Neutrophil (primary cell): ENCODE measurements around the gene SCN8A.

ENCODE experiments used
- H3K27ac ChIP-seq: fragments of 200-600 bp; sonication (generic); 2 replicates; pipeline ENCODE4 v1.5.1; 2016; ENCODE audit warnings: mild to moderate bottlenecking, moderate library complexity
- H3K27me3 ChIP-seq: fragments of 200-600 bp; sonication (generic); 2 replicates; pipeline ENCODE4 v1.6.0; 2016; ENCODE audit warnings: mild to moderate bottlenecking
- H3K36me3 ChIP-seq: fragments of 200-600 bp; sonication (generic); 2 replicates; pipeline ENCODE4 v1.5.1; 2017
- H3K4me1 ChIP-seq, 2 experiments: fragments of 200-600 bp in 1 of 2; sonication (generic) in 1 of 2; 1 replicate in 1 of 2; 2 replicates in 1 of 2; pipeline versions ENCODE4 v1.5.1 to v1.6.1; 2013 to 2016; ENCODE audit warnings: low read depth in 1 of 2, low read length in 1 of 2, mild to moderate bottlenecking in 1 of 2, moderate library complexity in 1 of 2; ENCODE audit not compliant: control insufficient read depth in 1 of 2, insufficient read depth in 1 of 2
- H3K4me3 ChIP-seq, 2 experiments: fragments of 200-600 bp in 1 of 2; sonication (generic) in 1 of 2; 1 replicate in 1 of 2; 2 replicates in 1 of 2; pipeline ENCODE4 v1.5.1; 2013 to 2016; ENCODE audit warnings: low read depth in 1 of 2, low read length in 1 of 2, mild to moderate bottlenecking in 1 of 2, moderate library complexity in 1 of 2
- H3K9me3 ChIP-seq: fragments of 200-600 bp; sonication (generic); 2 replicates; pipeline ENCODE4 v1.5.1; 2016
- CTCF ChIP-seq: fragments of 200-600 bp; sonication (generic); IDR thresholded peaks from 2 replicates; pipeline ENCODE4 v1.5.1; 2016; ENCODE audit warnings: antibody characterized with exemption

Gene SCN8A

GRCh38 chr12:51626629-51627028 lies 35.6 kb downstream of the SCN8A start:
- Histone ChIP-seq H3K4me3 (no peak overlapping the region), H3K4me1 (no peaks in the 10 kb centered on the region), H3K27ac (no peak overlapping the region), H3K36me3 (no peaks in the 10 kb centered on the region), H3K9me3 (no peaks in the 10 kb centered on the region), H3K27me3 (peaks cover 38% of the 10 kb centered on the region)
- no peak for TF ChIP-seq CTCF

- H3K27ac ChIP-seq, result no peak overlapping the region
- H3K4me3 ChIP-seq, result no peak overlapping the region
- no peaks in the 10 kb centered on the region for H3K9me3 ChIP-seq
- no peaks in the 10 kb centered on the region for H3K36me3 ChIP-seq
- TF ChIP-seq CTCF, result no peak
- peaks cover 38% of the 10 kb centered on the region for H3K27me3 ChIP-seq
- no peaks in the 10 kb centered on the region for H3K4me1 ChIP-seq
These were observed 39.3 kb downstream of the SCN8A start for GRCh38 chr12:51630256-51630880.

GRCh38 chr12:51630986-51631385 lies 40.0 kb downstream of the SCN8A start:
- no peak for TF ChIP-seq CTCF
- Histone ChIP-seq H3K9me3 (no peaks in the 10 kb centered on the region), H3K27me3 (peaks cover 33% of the 10 kb centered on the region), H3K4me3 (no peak overlapping the region), H3K36me3 (no peaks in the 10 kb centered on the region), H3K4me1 (no peaks in the 10 kb centered on the region), H3K27ac (no peak overlapping the region)

GRCh38 chr12:51631591-51631990 lies 40.6 kb downstream of the SCN8A start:
- Histone ChIP-seq H3K27ac (no peak overlapping the region), H3K4me1 (no peaks in the 10 kb centered on the region), H3K27me3 (peaks cover 29% of the 10 kb centered on the region), H3K9me3 (no peaks in the 10 kb centered on the region), H3K36me3 (no peaks in the 10 kb centered on the region), H3K4me3 (no peak overlapping the region)
- no peak for TF ChIP-seq CTCF

GRCh38 chr12:51632623-51633022 lies 41.6 kb downstream of the SCN8A start:
- Histone ChIP-seq H3K27ac (no peak overlapping the region), H3K27me3 (peaks cover 26% of the 10 kb centered on the region)

More at GRCh38 chr12:51632623-51633022, 41.6 kb downstream of the SCN8A start:
- Histone ChIP-seq H3K4me3 (no peak overlapping the region), H3K4me1 (no peaks in the 10 kb centered on the region), H3K9me3 (no peaks in the 10 kb centered on the region), H3K36me3 (no peaks in the 10 kb centered on the region)
- no peak for TF ChIP-seq CTCF
